Activated T-cell treated with anti-CD3 and anti-CD28 coated beads, Interleukin-2, amount 50 U/mL, for 4 hours (primary cell): Measurements from ENCODE around the gene ARX. TPM values are rescaled to one million over a fixed set of nuclear protein-coding genes. Genes with fewer than 3 reads are reported as not detected.

ENCODE experiments used
- ATAC-seq, 2 donors: fragments of 200-7000 bp; cut with Tn5 transposase; one replicate each; pipeline ENCODE4 v1.10.0; 2021
- DNase-seq: peaks from one replicate; pipeline ENCODE4 v3.0.0-alpha.2; 2020
- H3K27me3 Mint-ChIP-seq: one replicate; pipeline ENCODE4 v1.8.0; 2021; ENCODE audit warnings: low read depth, mixed read lengths
- H3K36me3 Mint-ChIP-seq: one replicate; pipeline ENCODE4 v1.8.0; 2022; ENCODE audit warnings: mixed read lengths; ENCODE audit not compliant: insufficient read depth
- H3K4me1 Mint-ChIP-seq: one replicate; pipeline ENCODE4 v1.8.0; 2021; ENCODE audit warnings: low read depth, mixed read lengths
- H3K4me3 Mint-ChIP-seq: one replicate; pipeline ENCODE4 v1.8.0; 2021; ENCODE audit warnings: mild to moderate bottlenecking, moderate library complexity, mixed read lengths
- H3K9me3 Mint-ChIP-seq: one replicate; pipeline ENCODE4 v1.8.0; 2021; ENCODE audit warnings: mixed read lengths
- total RNA-seq, 3 donors: library from RNA; stranded (reverse); gene quantifications; one replicate each; pipeline ENCODE4 v1.2.1, GENCODE V29; 2021

The ARX gene
- total RNA-seq, 3 donors from 2014 or later = not detected

- peak; percentile 18 for ATAC-seq
- H3K36me3 Mint-ChIP-seq = no peaks in the 10 kb centered on the region
- H3K27me3 Mint-ChIP-seq = peaks cover 58% of the 10 kb centered on the region
- no peaks in the 10 kb centered on the region for H3K9me3 Mint-ChIP-seq
- peaks cover 18% of the 10 kb centered on the region for H3K4me1 Mint-ChIP-seq
- no peak for DNase-seq
- no peak overlapping the region for H3K4me3 Mint-ChIP-seq
These were observed 6.9 kb upstream of the ARX start for GRCh38 chrX:25022499-25023325.

DNA sequence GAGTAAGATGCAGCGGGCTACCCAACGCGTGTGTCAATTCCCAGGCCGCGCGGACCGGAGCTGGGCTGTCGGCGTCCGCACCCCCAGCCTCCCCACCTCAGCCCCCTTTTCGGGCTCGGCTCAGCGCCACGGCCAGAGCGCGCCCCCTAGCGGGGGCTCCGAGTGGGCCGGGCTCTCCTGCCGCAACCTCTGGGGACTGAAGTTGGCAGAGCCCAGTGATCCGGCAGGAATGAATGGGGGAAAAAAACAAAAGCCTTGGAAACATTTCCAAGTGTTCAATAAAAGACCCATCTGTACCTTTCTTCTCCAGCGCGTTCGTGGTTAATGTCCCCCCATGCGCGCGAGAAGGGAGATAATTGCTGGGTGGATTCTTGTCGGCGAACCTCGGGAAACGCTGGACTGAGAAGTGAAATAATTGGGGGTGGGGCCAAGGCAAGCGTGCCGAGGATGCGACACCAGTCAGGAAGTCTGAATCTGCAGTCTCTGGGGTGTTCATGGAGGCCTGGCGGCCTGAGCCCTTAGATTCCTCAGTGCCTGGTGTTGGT lies 5.2 kb upstream of the ARX start:
- peaks cover 69% of the 10 kb centered on the region for H3K27me3 Mint-ChIP-seq
- H3K4me1 Mint-ChIP-seq = peaks cover 24% of the 10 kb centered on the region
- DNase-seq (no peak), ATAC-seq (peak; percentile 59 to 70)
- H3K9me3 Mint-ChIP-seq = no peaks in the 10 kb centered on the region
- peak overlapping the region; percentile 52 for H3K4me3 Mint-ChIP-seq
- H3K36me3 Mint-ChIP-seq = no peaks in the 10 kb centered on the region

DNA sequence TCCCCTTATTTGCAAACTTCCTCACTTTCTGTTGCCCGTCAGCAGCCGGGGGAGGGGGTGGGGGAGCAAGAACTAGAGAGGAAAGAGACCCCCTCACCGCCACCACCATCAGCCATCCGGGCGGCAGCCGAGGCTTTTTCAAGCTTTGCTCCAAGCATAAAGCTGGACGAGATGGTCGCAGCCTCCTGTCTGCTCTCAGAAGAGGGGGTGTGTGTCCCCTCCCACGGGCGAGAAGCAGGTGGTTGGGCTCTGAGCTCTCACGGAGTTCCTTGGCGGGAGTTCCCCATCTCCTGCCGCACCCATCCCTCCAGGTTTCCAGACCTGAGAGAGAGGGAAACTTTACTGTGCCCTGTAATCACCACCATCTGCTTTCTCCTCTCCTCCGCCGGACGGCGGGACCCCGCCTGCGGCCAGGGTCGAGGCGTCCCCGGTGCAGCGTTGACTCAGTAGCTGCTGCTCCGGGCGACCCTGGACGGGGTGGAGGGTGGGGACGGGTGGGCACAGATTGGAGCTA lies 4.7 kb upstream of the ARX start:
- H3K27me3 Mint-ChIP-seq = peaks cover 67% of the 10 kb centered on the region
- no peaks in the 10 kb centered on the region for H3K36me3 Mint-ChIP-seq
- H3K4me3 Mint-ChIP-seq = no peak overlapping the region
- no peaks in the 10 kb centered on the region for H3K9me3 Mint-ChIP-seq
- peak; percentile 16 to 19 for ATAC-seq
- no peak for DNase-seq
- peaks cover 24% of the 10 kb centered on the region for H3K4me1 Mint-ChIP-seq

DNA sequence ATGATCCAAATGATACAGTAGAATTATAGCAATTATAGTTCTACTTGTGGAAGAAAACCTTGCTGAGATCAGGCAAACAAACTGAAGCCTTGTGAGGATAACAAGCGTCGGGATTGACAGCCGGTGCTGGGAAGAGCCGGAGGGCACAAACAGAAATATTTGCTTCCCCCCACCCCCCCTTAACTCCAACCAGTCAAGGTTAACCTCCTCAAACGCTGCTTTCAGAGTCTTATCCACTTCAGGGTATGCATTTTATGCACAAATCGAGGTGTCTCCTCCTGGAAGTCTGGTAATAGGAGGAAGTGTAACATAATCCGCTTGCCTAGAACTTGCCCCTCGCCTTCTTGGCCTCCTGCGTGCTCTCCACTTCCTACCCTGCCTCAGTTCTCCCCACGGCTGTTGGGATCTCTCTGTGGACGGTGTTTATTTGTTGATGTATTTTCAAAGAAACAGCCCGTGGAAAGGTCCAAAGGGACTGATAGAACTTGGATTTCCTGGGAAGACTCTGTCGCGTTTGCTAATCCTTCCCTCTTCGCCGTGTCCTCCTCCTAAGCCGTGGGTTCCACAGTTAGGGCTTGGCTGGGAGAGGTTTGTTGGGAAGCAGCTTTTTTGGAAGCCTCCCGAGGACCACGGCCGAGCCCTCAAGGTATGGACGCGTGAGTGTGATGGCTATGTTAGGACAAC lies 4.1 kb upstream of the ARX start:
- no peaks in the 10 kb centered on the region for H3K9me3 Mint-ChIP-seq
- peaks cover 70% of the 10 kb centered on the region for H3K27me3 Mint-ChIP-seq
- H3K36me3 Mint-ChIP-seq = no peaks in the 10 kb centered on the region
- ATAC-seq (no peak), DNase-seq (no peak)
- H3K4me3 Mint-ChIP-seq = no peak overlapping the region
- H3K4me1 Mint-ChIP-seq = peaks cover 24% of the 10 kb centered on the region

GRCh38 chrX:25018682-25019081 lies 2.9 kb upstream of the ARX start:
- Mint-ChIP-seq H3K36me3 (no peaks in the 10 kb centered on the region), H3K4me3 (no peak overlapping the region), H3K4me1 (peaks cover 27% of the 10 kb centered on the region), H3K9me3 (no peaks in the 10 kb centered on the region), H3K27me3 (peaks cover 67% of the 10 kb centered on the region)
- no peak for DNase-seq
- ATAC-seq = no peak

DNA sequence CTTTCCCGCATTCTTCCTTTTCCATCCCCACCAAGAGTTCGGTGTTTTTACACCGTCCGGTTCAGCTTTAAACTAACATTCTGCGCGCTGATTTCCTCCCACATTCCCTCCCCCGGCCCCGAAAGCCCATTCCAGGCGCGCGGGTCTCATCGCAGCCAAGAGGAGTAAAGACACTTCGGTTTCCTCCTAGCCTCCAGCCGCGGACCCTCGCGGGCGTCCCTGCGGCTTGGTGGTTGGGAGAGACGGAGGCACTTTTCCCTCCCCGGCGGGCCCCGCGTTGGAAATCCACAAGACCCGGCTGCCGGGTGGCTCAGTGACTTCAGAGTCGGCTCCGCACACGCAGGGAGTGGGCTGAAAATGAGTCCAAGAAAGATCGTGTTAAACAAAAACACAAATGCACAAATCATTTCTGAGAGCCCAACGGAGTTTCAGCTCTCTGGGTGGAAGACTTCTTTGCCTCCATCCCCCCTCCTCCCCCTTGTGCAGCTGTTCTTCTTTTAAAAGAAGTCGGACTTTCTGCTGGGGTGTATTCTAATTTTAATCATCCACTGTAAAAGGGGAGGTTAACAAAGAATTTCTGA lies 2.0 kb upstream of the ARX start:
- ATAC-seq (no peak), DNase-seq (no peak)
- Mint-ChIP-seq H3K9me3 (no peaks in the 10 kb centered on the region), H3K4me3 (no peak overlapping the region), H3K27me3 (peaks cover 61% of the 10 kb centered on the region), H3K4me1 (peaks cover 25% of the 10 kb centered on the region), H3K36me3 (no peaks in the 10 kb centered on the region)

GRCh38 chrX:25016938-25017598 lies 1.3 kb upstream of the ARX start:
- H3K36me3 Mint-ChIP-seq = no peaks in the 10 kb centered on the region
- H3K4me3 Mint-ChIP-seq = no peak overlapping the region
- peaks cover 23% of the 10 kb centered on the region for H3K4me1 Mint-ChIP-seq
- no peaks in the 10 kb centered on the region for H3K9me3 Mint-ChIP-seq
- no peak for ATAC-seq
- DNase-seq = no peak
- H3K27me3 Mint-ChIP-seq = peaks cover 58% of the 10 kb centered on the region

GRCh38 chrX:25016361-25016671 lies 551 bp upstream of the ARX start:
- H3K36me3 Mint-ChIP-seq = no peaks in the 10 kb centered on the region
- DNase-seq (no peak), ATAC-seq (no peak)
- no peaks in the 10 kb centered on the region for H3K9me3 Mint-ChIP-seq
- H3K4me1 Mint-ChIP-seq = peaks cover 15% of the 10 kb centered on the region
- H3K27me3 Mint-ChIP-seq = peaks cover 56% of the 10 kb centered on the region
- H3K4me3 Mint-ChIP-seq = no peak overlapping the region

- Mint-ChIP-seq H3K27me3 (peaks cover 61% of the 10 kb centered on the region), H3K36me3 (no peaks in the 10 kb centered on the region), H3K4me3 (no peak overlapping the region), H3K9me3 (no peaks in the 10 kb centered on the region), H3K4me1 (peaks cover 10% of the 10 kb centered on the region)
- ATAC-seq (no peak), DNase-seq (no peak)
These were observed 1.4 kb downstream of the ARX start for GRCh38 chrX:25014366-25014838.

DNA sequence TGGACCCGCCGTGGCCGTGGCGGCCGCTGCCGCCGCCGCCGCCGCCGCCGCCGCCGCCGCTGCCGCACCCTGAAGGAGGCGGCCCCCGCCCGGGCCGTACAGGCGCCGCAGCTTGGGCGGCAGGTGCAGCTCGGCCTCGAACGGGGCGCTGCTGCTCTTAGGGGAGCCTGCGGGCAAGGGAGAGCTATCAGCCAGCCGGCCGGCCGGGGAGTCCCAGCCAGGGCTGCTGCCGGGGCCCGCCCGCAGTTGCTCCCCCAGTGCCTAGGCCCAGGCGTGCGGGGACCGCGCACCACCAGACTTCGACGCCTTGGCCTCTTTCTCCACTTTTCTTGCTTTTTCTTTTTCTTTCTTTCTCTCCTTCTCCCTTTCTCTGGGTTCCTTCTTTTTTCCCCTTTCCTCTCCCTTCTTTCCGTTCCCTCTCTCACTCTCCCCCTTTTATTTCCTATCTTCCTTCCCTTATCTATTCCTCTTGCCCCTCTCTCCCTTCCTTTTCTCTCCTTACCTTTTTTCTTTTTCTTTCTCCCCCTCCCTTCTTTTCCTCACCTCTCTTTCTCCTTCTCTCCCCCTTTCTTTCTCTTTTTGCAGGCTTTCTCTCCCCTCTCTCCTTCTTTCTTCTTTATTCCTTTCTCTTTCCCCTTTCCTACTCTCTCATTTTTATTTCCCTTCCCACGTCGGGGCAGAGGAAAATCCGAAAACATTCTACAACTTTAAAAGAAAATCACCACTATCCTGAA lies 2.0 kb downstream of the ARX start:
- no peak overlapping the region for H3K4me3 Mint-ChIP-seq
- no peaks in the 10 kb centered on the region for H3K36me3 Mint-ChIP-seq
- DNase-seq = no peak
- H3K27me3 Mint-ChIP-seq = peaks cover 63% of the 10 kb centered on the region
- peak; percentile 29 to 45 for ATAC-seq
- H3K4me1 Mint-ChIP-seq = peaks cover 10% of the 10 kb centered on the region
- no peaks in the 10 kb centered on the region for H3K9me3 Mint-ChIP-seq

- DNase-seq (no peak), ATAC-seq (peak; percentile 35 to 50)
- Mint-ChIP-seq H3K4me1 (peaks cover 10% of the 10 kb centered on the region), H3K4me3 (peak overlapping the region; percentile 69), H3K9me3 (no peaks in the 10 kb centered on the region), H3K27me3 (peaks cover 64% of the 10 kb centered on the region), H3K36me3 (no peaks in the 10 kb centered on the region)
These were observed 2.8 kb downstream of the ARX start for GRCh38 chrX:25012793-25013631.

DNA sequence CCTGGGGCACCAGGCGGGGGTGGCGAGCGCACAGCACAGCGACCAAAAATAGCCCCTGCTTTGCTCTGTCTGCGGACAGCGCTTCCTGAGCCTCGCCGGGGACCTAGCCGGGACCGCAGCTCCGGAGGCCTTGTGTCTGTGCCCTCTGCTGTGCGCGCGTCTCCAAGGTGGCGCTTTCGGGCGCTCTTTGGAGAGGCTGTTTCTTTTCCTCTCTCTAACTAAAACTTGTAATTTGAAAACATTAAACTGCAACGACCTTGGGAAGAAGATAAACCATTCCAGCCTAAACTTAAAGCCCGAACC lies 3.4 kb downstream of the ARX start:
- Mint-ChIP-seq H3K4me1 (peaks cover 8% of the 10 kb centered on the region), H3K36me3 (no peaks in the 10 kb centered on the region), H3K4me3 (no peak overlapping the region), H3K9me3 (no peaks in the 10 kb centered on the region), H3K27me3 (peaks cover 63% of the 10 kb centered on the region)
- no peak for ATAC-seq
- no peak for DNase-seq
